Measurements from ENCODE around the gene MGMT.

Gene MGMT

GRCh38 chr10:129622736-129623135 lies 155.7 kb downstream of the MGMT start:
- no peak overlapping the region for H2AFZ ChIP-seq (ENCODE audit: low read depth, low read length)
- no peaks in the 10 kb centered on the region for H3K36me3 ChIP-seq (ENCODE audit: insufficient read depth, low read length)
- no peak overlapping the region for H3K4me3 ChIP-seq (ENCODE audit: low read depth in 1 of 2, low read length in 2 of 2)
- no peaks in the 10 kb centered on the region for H3K27me3 ChIP-seq (ENCODE audit: insufficient read depth, low read length, poor library complexity)
- TF ChIP-seq EZH2 (IDR thresholded peaks at IDR 0.05; ENCODE audit: borderline replicate concordance, low read depth, low read length, severe bottlenecking), result no peak
- TF ChIP-seq CTCF (IDR thresholded peaks at IDR 0.05; ENCODE audit: borderline replicate concordance, extremely low read depth, low read length, poor library complexity, severe bottlenecking), result no peak
- no peaks in the 10 kb centered on the region for H3K9me3 ChIP-seq (ENCODE audit: insufficient read depth, low read length, severe bottlenecking)
- H3K4me1 ChIP-seq (ENCODE audit: insufficient read depth, low read length), result no peaks in the 10 kb centered on the region
- ATAC-seq (ENCODE audit: insufficient read depth, low read depth) (no peak), DNase-seq (no peak)
- H3K79me2 ChIP-seq (ENCODE audit: insufficient read depth, low read length), result peaks cover 2% of the 10 kb centered on the region; the same call in 1 of the 2 replicates
- H4K20me1 ChIP-seq (ENCODE audit: insufficient read depth, low read length), result peaks cover 6% of the 10 kb centered on the region
- H3K27ac ChIP-seq (ENCODE audit: low read length), result no peak overlapping the region
- no peak overlapping the region for H3K9ac ChIP-seq (ENCODE audit: low read depth, low read length)
- H3K4me2 ChIP-seq (ENCODE audit: insufficient read depth, low read length), result no peak overlapping the region

GRCh38 chr10:129624526-129624925 lies 157.5 kb downstream of the MGMT start:
- TF ChIP-seq EZH2 (IDR thresholded peaks at IDR 0.05; ENCODE audit: borderline replicate concordance, low read depth, low read length, severe bottlenecking), result no peak
- no peak for TF ChIP-seq CTCF (IDR thresholded peaks at IDR 0.05; ENCODE audit: borderline replicate concordance, extremely low read depth, low read length, poor library complexity, severe bottlenecking)
- ATAC-seq (ENCODE audit: insufficient read depth, low read depth) (no peak), DNase-seq (no peak)
- H3K4me2 ChIP-seq (ENCODE audit: insufficient read depth, low read length), result no peak overlapping the region
- H4K20me1 ChIP-seq (ENCODE audit: insufficient read depth, low read length), result peaks cover 6% of the 10 kb centered on the region
- no peaks in the 10 kb centered on the region for H3K9me3 ChIP-seq (ENCODE audit: insufficient read depth, low read length, severe bottlenecking)
- no peak overlapping the region for H2AFZ ChIP-seq (ENCODE audit: low read depth, low read length)
- no peaks in the 10 kb centered on the region for H3K4me1 ChIP-seq (ENCODE audit: insufficient read depth, low read length)
- no peak overlapping the region for H3K9ac ChIP-seq (ENCODE audit: low read depth, low read length)
- no peak overlapping the region for H3K4me3 ChIP-seq (ENCODE audit: low read depth in 1 of 2, low read length in 2 of 2)
- no peaks in the 10 kb centered on the region for H3K27me3 ChIP-seq (ENCODE audit: insufficient read depth, low read length, poor library complexity)
- peaks cover 2% of the 10 kb centered on the region; the same call in 1 of the 2 replicates for H3K79me2 ChIP-seq (ENCODE audit: insufficient read depth, low read length)
- no peak overlapping the region for H3K27ac ChIP-seq (ENCODE audit: low read length)
- H3K36me3 ChIP-seq (ENCODE audit: insufficient read depth, low read length), result no peaks in the 10 kb centered on the region

- Histone ChIP-seq H3K9me3 (ENCODE audit: insufficient read depth, low read length, severe bottlenecking) (no peaks in the 10 kb centered on the region), H3K4me2 (ENCODE audit: insufficient read depth, low read length) (no peak overlapping the region), H3K9ac (ENCODE audit: low read depth, low read length) (no peak overlapping the region), H3K79me2 (ENCODE audit: insufficient read depth, low read length) (0 out of 2 replicates have a peak, but pooled peaks cover 2% of the 10 kb centered on the region), H2AFZ (ENCODE audit: low read depth, low read length) (no peak overlapping the region), H3K27me3 (ENCODE audit: insufficient read depth, low read length, poor library complexity) (no peaks in the 10 kb centered on the region), H3K4me1 (ENCODE audit: insufficient read depth, low read length) (no peaks in the 10 kb centered on the region), H3K36me3 (ENCODE audit: insufficient read depth, low read length) (no peaks in the 10 kb centered on the region), H3K27ac (ENCODE audit: low read length) (no peak overlapping the region), H3K4me3 (ENCODE audit: low read depth in 1 of 2, low read length in 2 of 2) (no peak overlapping the region), H4K20me1 (ENCODE audit: insufficient read depth, low read length) (peaks cover 6% of the 10 kb centered on the region)
- DNase-seq (no peak), ATAC-seq (ENCODE audit: insufficient read depth, low read depth) (no peak)
- no peak for TF ChIP-seq CTCF (IDR thresholded peaks at IDR 0.05; ENCODE audit: borderline replicate concordance, extremely low read depth, low read length, poor library complexity, severe bottlenecking)
- no peak for TF ChIP-seq EZH2 (IDR thresholded peaks at IDR 0.05; ENCODE audit: borderline replicate concordance, low read depth, low read length, severe bottlenecking)
These were observed 159.3 kb downstream of the MGMT start for GRCh38 chr10:129626309-129626708.
